Natural killer cell (primary cell): ENCODE measurements around the gene IGSF11. TPM values are rescaled to one million over a fixed set of nuclear protein-coding genes. Genes with fewer than 3 reads are reported as not detected.
"Not testable (repeated sequence)": the region's sequence is repeated elsewhere in the genome, so short reads cannot be mapped to it uniquely, and the experiment has no call there.

ENCODE experiments used
- ATAC-seq, 3 donors: fragments of 150-1000 bp in 2 of 3; fragments of 200-7000 bp in 1 of 3; cut with Tn5 transposase; 1 replicate in 1 of 3; 2 replicates in 2 of 3; pipeline ENCODE4 v1.10.0; 2021; ENCODE audit warnings: mild to moderate bottlenecking in 2 of 3, moderate library complexity in 2 of 3
- DNase-seq, 2 donors: peaks; one replicate each; pipeline versions ENCODE4 v3.0.0 to v3.0.0-alpha.2; 2013 to 2021; ENCODE audit warnings: mixed read lengths in 1 of 2
- H3K27ac ChIP-seq: one replicate; pipeline ENCODE4 v1.5.1; 2013; ENCODE audit warnings: mild to moderate bottlenecking, low read length
- H3K27me3 ChIP-seq: one replicate; pipeline ENCODE4 v1.6.1; 2013; ENCODE audit warnings: low read length; ENCODE audit not compliant: control insufficient read depth, insufficient read depth
- H3K36me3 ChIP-seq: one replicate; pipeline ENCODE4 v1.6.1; 2013; ENCODE audit warnings: low read length; ENCODE audit not compliant: control insufficient read depth, insufficient read depth
- H3K4me1 ChIP-seq: one replicate; pipeline ENCODE4 v1.6.1; 2013; ENCODE audit warnings: low read length; ENCODE audit not compliant: control insufficient read depth, insufficient read depth
- H3K4me3 ChIP-seq: one replicate; pipeline ENCODE4 v1.5.1; 2013; ENCODE audit warnings: low read length
- H3K9me3 ChIP-seq: one replicate; pipeline ENCODE4 v1.6.1; 2013; ENCODE audit warnings: low read length; ENCODE audit not compliant: control insufficient read depth, insufficient read depth
- H3K27ac Mint-ChIP-seq, 2 donors: one replicate each; pipeline ENCODE4 v1.8.0; 2022; ENCODE audit warnings: mild to moderate bottlenecking in 2 of 2, mixed read lengths in 2 of 2, moderate library complexity in 1 of 2
- H3K27me3 Mint-ChIP-seq, 2 donors: one replicate each; pipeline ENCODE4 v1.8.0; 2022; ENCODE audit warnings: low read depth in 2 of 2, mixed read lengths in 2 of 2
- H3K36me3 Mint-ChIP-seq: one replicate; pipeline ENCODE4 v1.8.0; 2022; ENCODE audit warnings: mixed read lengths
- H3K4me1 Mint-ChIP-seq, 2 donors: one replicate each; pipeline ENCODE4 v1.8.0; 2022; ENCODE audit warnings: mixed read lengths in 2 of 2
- H3K4me3 Mint-ChIP-seq: one replicate; pipeline ENCODE4 v1.8.0; 2022; ENCODE audit warnings: mild to moderate bottlenecking, moderate library complexity, mixed read lengths
- H3K9me3 Mint-ChIP-seq, 2 donors: one replicate each; pipeline ENCODE4 v1.8.0; 2022; ENCODE audit warnings: mixed read lengths in 2 of 2
- WGBS: methylation state at CpG from one replicate; pipeline ENCODE4 v1.1.7; 2013; ENCODE audit warnings: missing lambda C conversion rate; ENCODE audit not compliant: insufficient coverage; 5-methylcytosine and 5-hydroxymethylcytosine counted together
- intact Hi-C: fragments of 100-400 bp; cut with micrococcal nuclease; formaldehyde crosslinking; loops from one replicate; pipeline ENCODE4 v1.14.2; 2022
- total RNA-seq, 4 donors: library from RNA; stranded (reverse); fragments of 120-200 nt in 1 of 4; gene quantifications; one replicate each; pipeline versions ENCODE4 v1.2.3 to v1.2.4, GENCODE V29; 2013 to 2022
- TF ChIP-seq, protein P1 (sequence below): fragments of 200-600 bp; IDR thresholded peaks from one replicate; pipeline ENCODE4 v1.8.0; 2022; ENCODE audit warnings: antibody characterized with exemption

Gene IGSF11
- total RNA-seq, 3 donors from 2014 or later (not counting 1 experiment from before 2014, with no cell fraction given): 0.66 to 2.3 TPM; not detected in 1

DNA sequence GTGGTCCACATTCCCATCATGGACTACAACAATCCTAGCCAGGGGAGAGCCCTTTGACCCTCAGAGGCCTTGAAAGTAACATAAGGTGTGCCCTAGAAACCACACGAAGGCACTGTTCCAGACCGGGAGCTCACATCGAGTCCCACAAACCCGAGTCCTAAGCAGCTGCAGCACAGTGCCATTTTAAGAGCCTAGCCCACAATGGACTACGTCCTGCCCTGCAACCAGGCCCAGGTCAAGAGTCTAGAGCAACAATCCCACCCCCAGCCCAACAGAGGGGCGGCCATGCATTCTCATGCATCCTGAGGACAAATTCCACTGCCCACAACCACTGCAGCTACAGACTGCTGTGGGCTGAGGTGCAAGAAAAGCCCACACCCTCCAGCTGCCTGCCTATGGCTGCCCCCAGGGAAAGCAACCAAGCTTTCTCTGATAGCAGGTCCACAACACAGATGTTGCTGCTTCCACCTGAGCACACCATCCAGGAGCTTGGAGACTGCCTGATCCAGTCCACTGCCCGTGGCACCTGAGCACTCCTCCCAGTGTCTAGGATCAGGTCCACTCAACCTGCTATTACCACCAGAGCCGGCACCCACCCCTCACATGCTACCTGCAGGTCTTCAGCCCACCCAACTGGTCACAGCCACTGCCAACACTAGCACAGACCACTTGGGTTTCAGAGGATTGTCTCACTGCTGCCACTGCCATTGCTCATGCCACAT lies 56.8 kb downstream of the IGSF11 start:
- Histone ChIP-seq H3K9me3 (no peaks in the 10 kb centered on the region), H3K27ac (no peak overlapping the region), H3K27me3 (no peaks in the 10 kb centered on the region), H3K4me1 (no peaks in the 10 kb centered on the region), H3K4me3 (no peak overlapping the region), H3K36me3 (no peaks in the 10 kb centered on the region)
- Mint-ChIP-seq H3K27ac (no peak overlapping the region), H3K27me3 (peaks cover 0 to 6% of the 10 kb centered on the region in 2 donors), H3K9me3 (peaks cover 2 to 3% of the 10 kb centered on the region in 2 donors), H3K36me3 (no peaks in the 10 kb centered on the region), H3K4me3 (no peak overlapping the region), H3K4me1 (no peaks in the 10 kb centered on the region)
- ATAC-seq (peak in 1 of 3 donors; percentile 17), DNase-seq (no peak)
- TF ChIP-seq, protein P1, sequence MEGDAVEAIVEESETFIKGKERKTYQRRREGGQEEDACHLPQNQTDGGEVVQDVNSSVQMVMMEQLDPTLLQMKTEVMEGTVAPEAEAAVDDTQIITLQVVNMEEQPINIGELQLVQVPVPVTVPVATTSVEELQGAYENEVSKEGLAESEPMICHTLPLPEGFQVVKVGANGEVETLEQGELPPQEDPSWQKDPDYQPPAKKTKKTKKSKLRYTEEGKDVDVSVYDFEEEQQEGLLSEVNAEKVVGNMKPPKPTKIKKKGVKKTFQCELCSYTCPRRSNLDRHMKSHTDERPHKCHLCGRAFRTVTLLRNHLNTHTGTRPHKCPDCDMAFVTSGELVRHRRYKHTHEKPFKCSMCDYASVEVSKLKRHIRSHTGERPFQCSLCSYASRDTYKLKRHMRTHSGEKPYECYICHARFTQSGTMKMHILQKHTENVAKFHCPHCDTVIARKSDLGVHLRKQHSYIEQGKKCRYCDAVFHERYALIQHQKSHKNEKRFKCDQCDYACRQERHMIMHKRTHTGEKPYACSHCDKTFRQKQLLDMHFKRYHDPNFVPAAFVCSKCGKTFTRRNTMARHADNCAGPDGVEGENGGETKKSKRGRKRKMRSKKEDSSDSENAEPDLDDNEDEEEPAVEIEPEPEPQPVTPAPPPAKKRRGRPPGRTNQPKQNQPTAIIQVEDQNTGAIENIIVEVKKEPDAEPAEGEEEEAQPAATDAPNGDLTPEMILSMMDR: no peak
- 87% methylated on average over 8 of the region's 8 CpGs for WGBS
- intact Hi-C loops: no loop called here

DNA sequence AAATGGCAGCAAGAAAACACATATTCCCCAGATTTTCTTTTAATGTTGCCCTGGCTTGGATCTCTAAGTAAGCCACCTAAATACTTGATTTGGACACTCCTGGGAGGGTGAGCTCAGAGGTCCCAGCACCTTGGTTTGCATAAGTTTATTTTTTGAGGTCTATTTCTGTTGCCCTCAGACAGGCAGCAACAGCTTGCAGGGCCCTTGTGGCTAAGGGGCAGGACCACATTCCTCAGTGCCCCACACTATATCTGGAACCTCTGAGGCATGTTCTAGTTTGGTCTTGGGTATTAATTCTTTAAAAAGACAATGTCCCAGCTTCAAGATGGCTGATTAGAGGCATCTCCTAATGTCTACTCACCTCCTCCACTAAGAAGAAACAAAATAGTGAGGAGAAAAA lies 57.5 kb downstream of the IGSF11 start:
- intact Hi-C loops: no loop called here
- H3K36me3 ChIP-seq: no peaks in the 10 kb centered on the region
- Mint-ChIP-seq H3K4me3 (no peak overlapping the region), H3K9me3 (peaks cover 2 to 3% of the 10 kb centered on the region in 2 donors), H3K4me1 (no peaks in the 10 kb centered on the region), H3K27ac (no peak overlapping the region), H3K27me3 (peaks cover 0 to 6% of the 10 kb centered on the region in 2 donors), H3K36me3 (no peaks in the 10 kb centered on the region)
- no peak overlapping the region for H3K4me3 ChIP-seq
- TF ChIP-seq, protein P1: no peak
- no peaks in the 10 kb centered on the region for H3K9me3 ChIP-seq
- H3K27me3 ChIP-seq: no peaks in the 10 kb centered on the region
- H3K4me1 ChIP-seq: no peaks in the 10 kb centered on the region
- ATAC-seq: no peak
- no peak overlapping the region for H3K27ac ChIP-seq
- no peak for DNase-seq

DNA sequence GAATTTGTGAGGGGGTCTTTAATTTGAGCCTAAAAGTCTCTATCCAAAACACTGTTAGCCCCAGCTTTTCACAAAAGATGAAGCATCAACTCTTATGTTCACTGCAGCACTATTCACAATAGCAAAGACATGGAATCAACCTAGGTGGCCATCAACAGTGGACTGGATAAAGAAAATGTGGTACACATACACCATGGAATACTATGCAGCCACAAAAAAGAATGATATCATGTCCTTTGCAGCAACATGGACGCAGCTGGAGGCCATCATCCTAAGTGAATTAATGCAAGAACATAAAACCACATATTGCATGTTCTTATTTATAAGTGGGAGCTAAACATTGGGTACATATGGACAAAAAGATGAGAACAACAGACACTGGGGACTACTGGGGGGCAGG lies 59.2 kb downstream of the IGSF11 start:
- H3K27ac Mint-ChIP-seq, H3K4me1 Mint-ChIP-seq, H3K9me3 Mint-ChIP-seq, DNase-seq, H3K27me3 Mint-ChIP-seq, H3K4me3 ChIP-seq, intact Hi-C loops, H3K27me3 ChIP-seq, H3K4me1 ChIP-seq, ATAC-seq, H3K36me3 ChIP-seq, H3K4me3 Mint-ChIP-seq, H3K9me3 ChIP-seq, H3K36me3 Mint-ChIP-seq, H3K27ac ChIP-seq: not testable (repeated sequence)
- WGBS: no CpG with 5 or more reads among the region's 1 CpG

DNA sequence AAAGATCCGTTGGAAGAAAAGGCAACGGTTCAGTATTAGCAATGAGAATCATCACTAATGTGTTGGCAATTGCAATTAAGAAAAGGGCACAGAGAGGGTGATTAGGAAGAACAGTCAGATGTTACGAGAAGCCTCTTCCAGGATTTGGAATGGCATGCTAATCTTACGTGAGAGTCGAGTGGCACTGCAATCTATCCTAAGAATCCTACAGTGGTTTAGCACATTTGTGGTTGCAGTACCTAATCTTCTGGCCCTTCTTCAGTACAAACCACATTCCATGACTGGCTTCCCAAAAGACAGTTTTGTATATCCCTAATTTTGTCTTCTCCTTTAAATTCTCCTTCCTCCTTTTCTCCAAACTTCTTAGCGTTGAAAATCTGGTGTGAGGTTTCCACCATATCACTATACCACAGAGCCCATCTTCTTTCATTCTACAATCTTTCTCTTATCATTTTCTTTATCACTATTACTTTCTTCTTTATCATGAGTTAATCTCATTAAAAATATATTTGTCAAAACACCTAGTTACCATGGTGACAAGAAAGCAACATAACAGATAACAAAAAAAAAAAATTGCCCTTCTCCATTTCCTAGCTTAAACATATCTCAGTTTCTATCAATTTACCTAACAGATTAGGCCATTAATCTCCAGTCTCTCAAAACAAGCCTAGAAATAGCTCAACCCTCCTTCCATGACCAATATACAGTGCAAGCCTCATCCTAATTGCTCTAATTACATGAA lies 60.1 kb downstream of the IGSF11 start:
- Mint-ChIP-seq H3K36me3 (no peaks in the 10 kb centered on the region), H3K9me3 (peaks cover 2 to 3% of the 10 kb centered on the region in 2 donors), H3K4me3 (no peak overlapping the region), H3K27me3 (peaks cover 2 to 5% of the 10 kb centered on the region in 2 donors), H3K27ac (no peak overlapping the region), H3K4me1 (no peaks in the 10 kb centered on the region)
- no peak for ATAC-seq
- Histone ChIP-seq H3K27me3 (no peaks in the 10 kb centered on the region), H3K27ac (no peak overlapping the region), H3K4me3 (no peak overlapping the region), H3K9me3 (no peaks in the 10 kb centered on the region), H3K4me1 (no peaks in the 10 kb centered on the region), H3K36me3 (no peaks in the 10 kb centered on the region)
- WGBS: 91% methylated on average over 6 of the region's 6 CpGs
- intact Hi-C loops: no loop called here
- TF ChIP-seq, protein P1: no peak
- no peak for DNase-seq
